ENCODE results near the gene HHATL.

DNA sequence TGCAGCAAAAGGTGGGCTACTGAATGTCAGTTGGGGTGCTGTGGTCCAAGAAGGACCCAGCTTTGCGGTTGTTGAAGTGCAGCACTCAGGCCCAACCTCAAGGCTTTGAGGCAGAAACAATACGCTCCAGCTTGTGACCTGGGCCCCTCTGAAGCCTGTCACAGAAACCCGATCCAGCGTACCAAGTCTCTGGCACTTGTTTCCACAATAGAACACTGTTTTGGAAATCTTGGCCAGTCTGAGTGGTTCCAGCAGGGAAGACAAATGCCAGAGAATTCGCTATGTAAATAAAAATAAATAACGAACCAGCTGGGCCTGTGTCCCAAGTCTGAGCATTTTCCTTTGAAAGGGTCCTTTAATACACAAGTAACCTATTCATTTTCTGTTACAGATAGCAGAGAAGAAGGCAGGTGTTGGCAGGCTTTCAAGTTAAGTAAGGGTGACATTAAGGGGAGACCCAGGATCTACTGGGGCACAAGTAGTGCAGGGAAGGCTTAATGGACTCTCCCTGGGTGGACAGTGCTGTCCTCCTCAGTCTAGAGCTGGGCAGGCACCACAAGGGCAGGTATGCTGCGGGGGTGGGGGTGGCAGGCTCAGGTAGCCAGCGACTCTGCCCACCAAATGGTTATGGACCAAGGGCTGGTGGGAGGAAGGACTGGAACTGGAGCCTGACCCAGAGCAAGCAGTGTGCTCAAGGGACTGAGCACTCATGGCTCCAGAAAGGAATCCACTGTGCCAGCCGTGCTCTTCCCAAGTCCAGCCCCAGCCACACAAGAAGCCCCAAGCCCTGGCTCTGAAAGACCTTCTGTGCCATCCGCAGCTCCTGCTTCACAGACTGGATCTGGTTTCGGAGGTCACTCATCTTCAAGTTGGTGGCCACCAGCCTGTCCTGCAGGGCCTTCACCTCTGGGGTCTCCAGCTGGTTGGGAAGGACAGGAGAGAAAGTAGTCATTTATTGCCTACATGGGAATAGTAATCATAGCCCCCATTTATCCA lies 44.2 kb upstream of the HHATL start:
- TF ChIP-seq MAX (IDR thresholded peaks at IDR 0.05), result no peak
- no peak for TF ChIP-seq NR2F2 (IDR thresholded peaks at IDR 0.05)
- TF ChIP-seq HNF4G (IDR thresholded peaks at IDR 0.05), result no peak
- TF ChIP-seq, protein P1, sequence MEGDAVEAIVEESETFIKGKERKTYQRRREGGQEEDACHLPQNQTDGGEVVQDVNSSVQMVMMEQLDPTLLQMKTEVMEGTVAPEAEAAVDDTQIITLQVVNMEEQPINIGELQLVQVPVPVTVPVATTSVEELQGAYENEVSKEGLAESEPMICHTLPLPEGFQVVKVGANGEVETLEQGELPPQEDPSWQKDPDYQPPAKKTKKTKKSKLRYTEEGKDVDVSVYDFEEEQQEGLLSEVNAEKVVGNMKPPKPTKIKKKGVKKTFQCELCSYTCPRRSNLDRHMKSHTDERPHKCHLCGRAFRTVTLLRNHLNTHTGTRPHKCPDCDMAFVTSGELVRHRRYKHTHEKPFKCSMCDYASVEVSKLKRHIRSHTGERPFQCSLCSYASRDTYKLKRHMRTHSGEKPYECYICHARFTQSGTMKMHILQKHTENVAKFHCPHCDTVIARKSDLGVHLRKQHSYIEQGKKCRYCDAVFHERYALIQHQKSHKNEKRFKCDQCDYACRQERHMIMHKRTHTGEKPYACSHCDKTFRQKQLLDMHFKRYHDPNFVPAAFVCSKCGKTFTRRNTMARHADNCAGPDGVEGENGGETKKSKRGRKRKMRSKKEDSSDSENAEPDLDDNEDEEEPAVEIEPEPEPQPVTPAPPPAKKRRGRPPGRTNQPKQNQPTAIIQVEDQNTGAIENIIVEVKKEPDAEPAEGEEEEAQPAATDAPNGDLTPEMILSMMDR (IDR thresholded peaks at IDR 0.05; ENCODE audit: low read depth, low read length, missing input control), result no peak
- TF ChIP-seq ZBTB33 (IDR thresholded peaks at IDR 0.05), result no peak
- TF ChIP-seq, protein P2, sequence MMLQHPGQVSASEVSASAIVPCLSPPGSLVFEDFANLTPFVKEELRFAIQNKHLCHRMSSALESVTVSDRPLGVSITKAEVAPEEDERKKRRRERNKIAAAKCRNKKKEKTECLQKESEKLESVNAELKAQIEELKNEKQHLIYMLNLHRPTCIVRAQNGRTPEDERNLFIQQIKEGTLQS (IDR thresholded peaks at IDR 0.05), result no peak

Measured in liver (tissue), 3 donors.